Hypothalamus (tissue), 51 donors: ENCODE data around the gene SNX19.

Experiments used
- DNase-seq, 51 donors: peaks; one replicate each; lab custom pipeline; 2025; lab: John Stamatoyannopoulos, UW

SNX19 gene

GRCh38 chr11:130908770-130909625, 7.3 kb downstream of the SNX19 start:
- DNase-seq: no peak

- no peak for DNase-seq
These were observed 8.2 kb downstream of the SNX19 start for GRCh38 chr11:130908061-130908460.

- DNase-seq: no peak
These were observed 9.1 kb downstream of the SNX19 start for GRCh38 chr11:130907229-130907628.

- no peak for DNase-seq
These were observed 9.7 kb downstream of the SNX19 start for GRCh38 chr11:130906616-130907015.

- DNase-seq: no peak
These were observed 10.8 kb downstream of the SNX19 start for GRCh38 chr11:130905512-130905911.

GRCh38 chr11:130904380-130904779, 11.9 kb downstream of the SNX19 start:
- no peak for DNase-seq

GRCh38 chr11:130902380-130902779, 13.9 kb downstream of the SNX19 start:
- DNase-seq: no peak

GRCh38 chr11:130899106-130899505, 17.2 kb downstream of the SNX19 start:
- no peak for DNase-seq

- peak in 7 of 51 donors; percentile 6 to 27 (median 10) for DNase-seq
These were observed 18.8 kb downstream of the SNX19 start for GRCh38 chr11:130897262-130898182.

GRCh38 chr11:130894322-130895025, 21.8 kb downstream of the SNX19 start:
- peak in 46 of 51 donors; percentile 6 to 89 (median 53) for DNase-seq

GRCh38 chr11:130892861-130893260, 23.4 kb downstream of the SNX19 start:
- peak in 1 of 51 donors; percentile 34 for DNase-seq

GRCh38 chr11:130891326-130891725, 25.0 kb downstream of the SNX19 start:
- DNase-seq: no peak

GRCh38 chr11:130890039-130890745, 26.1 kb downstream of the SNX19 start:
- DNase-seq: no peak

GRCh38 chr11:130888790-130889189, 27.5 kb downstream of the SNX19 start:
- peak in 2 of 51 donors; percentile 5 to 31 for DNase-seq

- DNase-seq: no peak
These were observed 29.6 kb downstream of the SNX19 start for GRCh38 chr11:130886704-130887103.

- no peak for DNase-seq
These were observed 34.1 kb downstream of the SNX19 start for GRCh38 chr11:130882138-130882551.

- DNase-seq: no peak
These were observed 34.7 kb downstream of the SNX19 start for GRCh38 chr11:130881475-130882137.

- DNase-seq: no peak
These were observed 36.4 kb downstream of the SNX19 start for GRCh38 chr11:130879836-130880235.
